Lung (tissue), 12 donors: ENCODE data around the gene RBM24. TPM values are rescaled to one million over a fixed set of nuclear protein-coding genes. Genes with fewer than 3 reads are reported as not detected.

ENCODE experiments used
- ATAC-seq: fragments of 200-7000 bp; cut with Tn5 transposase; one replicate; pipeline ENCODE4 v1.9.1; 2020; ENCODE audit warnings: moderate number of reproducible peaks; ENCODE audit not compliant: insufficient read depth, low FRiP score
- DNase-seq, 3 donors: peaks; one replicate each; pipeline ENCODE4 v3.0.0-alpha.2; 2013 to 2017
- H3K27ac ChIP-seq, 2 donors: one replicate each; pipeline ENCODE4 v1.5.1; 2013; ENCODE audit warnings: mild to moderate bottlenecking in 2 of 2, moderate library complexity in 2 of 2, control low read depth in 1 of 2, inconsistent platforms in 1 of 2, low read depth in 1 of 2, low read length in 1 of 2
- H3K27me3 ChIP-seq, 3 donors: one replicate each; pipeline ENCODE4 v1.5.1; 2013; ENCODE audit warnings: low read length in 2 of 3; ENCODE audit not compliant: control insufficient read depth in 3 of 3, insufficient read depth in 3 of 3
- H3K36me3 ChIP-seq, 4 donors: one replicate each; pipeline ENCODE4 v1.5.1; 2013; ENCODE audit warnings: low read length in 4 of 4, mild to moderate bottlenecking in 1 of 4, moderate library complexity in 1 of 4; ENCODE audit not compliant: control insufficient read depth in 4 of 4, insufficient read depth in 4 of 4
- H3K4me1 ChIP-seq, 5 donors: one replicate each; pipeline ENCODE4 v1.5.1; 2013; ENCODE audit warnings: low read length in 5 of 5, mild to moderate bottlenecking in 2 of 5, moderate library complexity in 1 of 5; ENCODE audit not compliant: control insufficient read depth in 5 of 5, insufficient read depth in 5 of 5
- H3K4me3 ChIP-seq: one replicate; pipeline ENCODE4 v1.5.1; 2013; ENCODE audit warnings: mild to moderate bottlenecking, control low read depth, moderate library complexity
- H3K9ac ChIP-seq, 2 donors: one replicate each; pipeline ENCODE4 v1.5.1; 2013; ENCODE audit warnings: low read length in 2 of 2, control low read depth in 1 of 2; ENCODE audit not compliant: insufficient read depth in 1 of 2
- H3K9me3 ChIP-seq, 4 donors: one replicate each; pipeline ENCODE4 v1.5.1; 2013; ENCODE audit warnings: low read length in 3 of 4, mild to moderate bottlenecking in 1 of 4, moderate library complexity in 1 of 4; ENCODE audit not compliant: control insufficient read depth in 4 of 4, insufficient read depth in 3 of 4
- CTCF ChIP-seq: IDR thresholded peaks from 2 replicates; pipeline ENCODE4 v1.5.1; 2012; ENCODE audit warnings: mild to moderate bottlenecking; ENCODE audit errors: control extremely low read depth, extremely low read depth
- WGBS, 2 donors: extraction: QIAGEN DNeasy Blood & Tissue Kit; methylation state at CpG; one replicate each; pipeline ENCODE4 v1.1.7; 2013; 5-methylcytosine and 5-hydroxymethylcytosine counted together
- polyA plus RNA-seq, 2 donors: library from polyadenylated mRNA; stranded (reverse); fragments of 200-250 nt; gene quantifications; one replicate each; pipeline ENCODE4 v1.2.1, GENCODE V29; 2013
- total RNA-seq, 2 donors: library from RNA; depleted of rRNA in 1 of 2; stranded (reverse); fragments of >200 nt in 1 of 2; gene quantifications; one replicate each; pipeline ENCODE4 v1.2.1, GENCODE V29; 2014 to 2021
- donor health status: control.
- donor health status: control.
- donor health status: Bipolar disorder and iron deficiency.
- donor health status: healthy.
- donor health status: DM: yes; HTN: yes; CAD: no.

The RBM24 gene
- total and polyA plus RNA-seq, 4 donors: 1.1 to 3.0 (median 1.8) TPM

- Histone ChIP-seq H3K27ac (peak overlapping the region in 1 of 2 donors; percentile 98), H3K36me3 (peaks cover 0 to 12% (median 3%) of the 10 kb centered on the region in 4 donors), H3K27me3 (peaks cover 0 to 7% (median 0%) of the 10 kb centered on the region in 3 donors), H3K4me3 (no peak overlapping the region), H3K4me1 (peaks cover 0 to 14% (median 5%) of the 10 kb centered on the region in 5 donors), H3K9ac (no peak overlapping the region), H3K9me3 (no peaks in the 10 kb centered on the region)
- DNase-seq (peak; percentile 31 to 55 (median 44)), ATAC-seq (peak; percentile 79)
- TF ChIP-seq CTCF: no peak
- 47 to 79% methylated on average over 13 of the region's 13 CpGs for WGBS, 2 donors
These were observed 8.5 kb downstream of the RBM24 start for GRCh38 chr6:17289630-17290061.

GRCh38 chr6:17291778-17292177 lies 10.6 kb downstream of the RBM24 start:
- Histone ChIP-seq H3K27me3 (peaks cover 0 to 4% (median 0%) of the 10 kb centered on the region in 3 donors), H3K36me3 (peaks cover 0 to 9% (median 3%) of the 10 kb centered on the region in 4 donors), H3K9me3 (no peaks in the 10 kb centered on the region), H3K4me3 (no peak overlapping the region), H3K27ac (peak overlapping the region in 1 of 2 donors; percentile 0), H3K4me1 (peaks cover 0 to 14% (median 4%) of the 10 kb centered on the region in 5 donors), H3K9ac (no peak overlapping the region)
- peak; percentile 70 to 77 (median 76) for DNase-seq
- TF ChIP-seq CTCF: no peak
- no peak for ATAC-seq
- WGBS, 2 donors: 82 to 88% methylated on average over 17 of the region's 17 CpGs

GRCh38 chr6:17292600-17293133 lies 11.5 kb downstream of the RBM24 start:
- H3K27me3 ChIP-seq: peaks cover 0 to 4% (median 0%) of the 10 kb centered on the region in 3 donors
- H3K4me1 ChIP-seq: peaks cover 0 to 18% (median 5%) of the 10 kb centered on the region in 5 donors
- H3K9ac ChIP-seq: no peak overlapping the region
- no peak for TF ChIP-seq CTCF
- ATAC-seq: no peak
- H3K36me3 ChIP-seq: peaks cover 0 to 9% (median 3%) of the 10 kb centered on the region in 4 donors
- 89 to 92% methylated on average over 5 of the region's 5 CpGs for WGBS, 2 donors
- DNase-seq: peak in 1 of 3 donors; percentile 32
- peak overlapping the region in 1 of 2 donors; percentile 13 for H3K27ac ChIP-seq
- H3K4me3 ChIP-seq: no peak overlapping the region
- H3K9me3 ChIP-seq: no peaks in the 10 kb centered on the region
